ENCODE results near the gene SMYD3. TPM values are rescaled to one million over a fixed set of nuclear protein-coding genes. Genes with fewer than 3 reads are reported as not detected.

Gene SMYD3
- polyA plus RNA-seq, 1 donor from 2014 or later: 48.6 TPM

- no peak for TF ChIP-seq MXI1 (conservative IDR thresholded peaks at IDR 0.05; ENCODE audit: poor library complexity, severe bottlenecking)
- no peak for TF ChIP-seq REST (IDR thresholded peaks at IDR 0.05; ENCODE audit: borderline replicate concordance)
- TF ChIP-seq CTCF (IDR thresholded peaks at IDR 0.05; ENCODE audit: poor library complexity, severe bottlenecking): no peak
- TF ChIP-seq SMC3 (conservative IDR thresholded peaks at IDR 0.05; ENCODE audit: poor library complexity): no peak
- TF ChIP-seq RAD21 (conservative IDR thresholded peaks at IDR 0.05): no peak
- TF ChIP-seq EZH2 (IDR thresholded peaks at IDR 0.05; ENCODE audit: borderline replicate concordance, insufficient read depth, low read length, poor library complexity, severe bottlenecking): no peak
- TF ChIP-seq TAF1 (IDR thresholded peaks at IDR 0.05; ENCODE audit: low read depth): no peak
- TF ChIP-seq EP300 (conservative IDR thresholded peaks at IDR 0.05; ENCODE audit: poor library complexity, severe bottlenecking): no peak
- no peak for TF ChIP-seq POLR2AphosphoS5 (IDR thresholded peaks at IDR 0.05)
Observed at GRCh38 chr1:246146804-246147523, 360.1 kb downstream of the SMYD3 start.

GRCh38 chr1:246145900-246146299, 361.2 kb downstream of the SMYD3 start:
- Histone ChIP-seq H3K36me3 (ENCODE audit: insufficient read depth, low read length) (no peaks in the 10 kb centered on the region), H3F3A (ENCODE audit: insufficient read depth, low read length, poor library complexity, severe bottlenecking) (no peaks in the 10 kb centered on the region), H2AFZ (ENCODE audit: low read depth, low read length) (no peak overlapping the region), H3K4me2 (ENCODE audit: low read length) (no peak overlapping the region), H3K9me2 (ENCODE audit: insufficient read depth, low read length) (no peaks in the 10 kb centered on the region), H3K27me3 (ENCODE audit: insufficient read depth, low read depth, low read length) (no peaks in the 10 kb centered on the region), H3K27ac (ENCODE audit: low read length) (no peak overlapping the region), H3K9ac (ENCODE audit: low read length) (no peak overlapping the region), H3K79me2 (replicated peaks; ENCODE audit: insufficient read depth, low read length) (no peaks in the 10 kb centered on the region), H3K4me3 (ENCODE audit: low read length) (no peak overlapping the region), H4K20me1 (ENCODE audit: insufficient read depth) (no peaks in the 10 kb centered on the region), H3K9me3 (ENCODE audit: low read length) (no peaks in the 10 kb centered on the region)
- TF ChIP-seq MXI1 (conservative IDR thresholded peaks at IDR 0.05; ENCODE audit: poor library complexity, severe bottlenecking) (no peak), EP300 (conservative IDR thresholded peaks at IDR 0.05; ENCODE audit: poor library complexity, severe bottlenecking) (no peak), EZH2 (IDR thresholded peaks at IDR 0.05; ENCODE audit: borderline replicate concordance, insufficient read depth, low read length, poor library complexity, severe bottlenecking) (no peak), SMC3 (conservative IDR thresholded peaks at IDR 0.05; ENCODE audit: poor library complexity) (no peak), TAF1 (IDR thresholded peaks at IDR 0.05; ENCODE audit: low read depth) (no peak), RAD21 (conservative IDR thresholded peaks at IDR 0.05) (no peak), CTCF (IDR thresholded peaks at IDR 0.05; ENCODE audit: poor library complexity, severe bottlenecking) (no peak), POLR2AphosphoS5 (IDR thresholded peaks at IDR 0.05) (no peak), REST (IDR thresholded peaks at IDR 0.05; ENCODE audit: borderline replicate concordance) (no peak)

More at GRCh38 chr1:246146804-246147523, 360.1 kb downstream of the SMYD3 start:
- Histone ChIP-seq H3K27ac (ENCODE audit: low read length) (no peak overlapping the region), H3K36me3 (ENCODE audit: insufficient read depth, low read length) (no peaks in the 10 kb centered on the region), H3K4me2 (ENCODE audit: low read length) (no peak overlapping the region), H4K20me1 (ENCODE audit: insufficient read depth) (no peaks in the 10 kb centered on the region), H3K9me3 (ENCODE audit: low read length) (no peaks in the 10 kb centered on the region), H3K27me3 (ENCODE audit: insufficient read depth, low read depth, low read length) (no peaks in the 10 kb centered on the region), H3F3A (ENCODE audit: insufficient read depth, low read length, poor library complexity, severe bottlenecking) (no peaks in the 10 kb centered on the region), H3K9ac (ENCODE audit: low read length) (no peak overlapping the region), H3K4me3 (ENCODE audit: low read length) (no peak overlapping the region), H2AFZ (ENCODE audit: low read depth, low read length) (no peak overlapping the region), H3K9me2 (ENCODE audit: insufficient read depth, low read length) (no peaks in the 10 kb centered on the region), H3K79me2 (replicated peaks; ENCODE audit: insufficient read depth, low read length) (no peaks in the 10 kb centered on the region)

Measured in neural cell (in vitro differentiated cells).